Fibroblast of villous mesenchyme (primary cell): ENCODE results near the gene ABLIM2. TPM values are rescaled to one million over a fixed set of nuclear protein-coding genes. Genes with fewer than 3 reads are reported as not detected.

Experiments used
- DNase-seq: peaks from one replicate; pipeline ENCODE4 v3.0.0-alpha.2; 2010; ENCODE audit warnings: low read depth
- H3K4me3 ChIP-seq: 2 replicates; pipeline ENCODE4 v1.5.1; 2011; ENCODE audit warnings: low read depth, mild to moderate bottlenecking, low read length
- CTCF ChIP-seq: IDR thresholded peaks from 2 replicates; pipeline ENCODE4 v1.5.1; 2012; ENCODE audit warnings: low read depth, mild to moderate bottlenecking, low read length; ENCODE audit not compliant: insufficient read depth
- total RNA-seq: library from RNA; depleted of rRNA; stranded (reverse); fragments of >200 nt; gene quantifications from 2 replicates; pipeline ENCODE4 v1.2.3, GENCODE V29; 2012

ABLIM2 gene
- total RNA-seq, 1 donor: under 0.01 TPM

DNA sequence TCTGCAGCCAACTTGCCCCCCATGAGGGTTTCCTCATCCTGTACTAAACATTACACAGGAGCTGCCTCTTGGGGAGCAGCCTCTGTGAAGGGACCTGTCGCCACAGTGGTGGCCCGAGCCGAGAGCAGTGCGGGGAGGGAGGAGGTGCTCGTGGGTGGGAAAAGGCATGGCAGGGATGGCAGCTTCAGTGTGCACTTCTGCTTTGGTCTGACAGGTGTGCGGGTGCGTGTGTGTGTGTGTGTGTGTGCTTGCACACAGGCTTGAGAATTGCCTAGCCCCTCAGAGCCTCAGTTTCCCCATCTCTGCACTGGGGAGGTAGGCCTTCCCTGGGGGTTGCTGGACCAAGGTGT lies 44.4 kb upstream of the ABLIM2 start:
- DNase-seq: no peak
- no peak overlapping the region for H3K4me3 ChIP-seq
- no peak for TF ChIP-seq CTCF

GRCh38 chr4:8202108-8203051 lies 43.8 kb upstream of the ABLIM2 start:
- no peak overlapping the region for H3K4me3 ChIP-seq
- no peak for TF ChIP-seq CTCF
- DNase-seq: no peak

GRCh38 chr4:8201321-8201781 lies 42.7 kb upstream of the ABLIM2 start:
- TF ChIP-seq CTCF: no peak
- DNase-seq: no peak
- peak overlapping the region; percentile 66 for H3K4me3 ChIP-seq

- peak; percentile 86 for DNase-seq
- H3K4me3 ChIP-seq: peak overlapping the region; percentile 66
- TF ChIP-seq CTCF: no peak
These were observed 41.8 kb upstream of the ABLIM2 start for GRCh38 chr4:8200302-8200975.

- DNase-seq: peak; percentile 28
- H3K4me3 ChIP-seq: peak overlapping the region; percentile 66
- no peak for TF ChIP-seq CTCF
These were observed 41.1 kb upstream of the ABLIM2 start for GRCh38 chr4:8199594-8200301.

GRCh38 chr4:8198906-8199593 lies 40.4 kb upstream of the ABLIM2 start, which contains the start of gene SH3TC1:
SH3TC1 (plus strand) TSS chr4:8199290; CDS start chr4:8205195, 5,905 bp downstream.
- no peak for TF ChIP-seq CTCF
- peak; percentile 93 for DNase-seq
- H3K4me3 ChIP-seq: peak within 1 kb of the TSS; percentile 66
